SH-SY5Y (cell line): ENCODE measurements around the gene KPTN.

Experiments
- GATA2 ChIP-seq: IDR thresholded peaks from 2 replicates; pipeline ENCODE4 v1.6.1; 2011; ENCODE audit warnings: mild to moderate bottlenecking, low read depth, low read length
- GATA3 ChIP-seq: IDR thresholded peaks from 2 replicates; pipeline ENCODE4 v1.6.1; 2011; ENCODE audit warnings: low read depth, mild to moderate bottlenecking, low read length, moderate library complexity

GRCh38 chr19:47483200-47483599 lies 819 bp downstream of the KPTN start:
- TF ChIP-seq GATA3 (no peak), GATA2 (no peak)
